ENCODE results near the gene ZNF862.
"Not testable (repeated sequence)": the region's sequence is repeated elsewhere in the genome, so short reads cannot be mapped to it uniquely, and the experiment has no call there.

ZNF862 gene

DNA sequence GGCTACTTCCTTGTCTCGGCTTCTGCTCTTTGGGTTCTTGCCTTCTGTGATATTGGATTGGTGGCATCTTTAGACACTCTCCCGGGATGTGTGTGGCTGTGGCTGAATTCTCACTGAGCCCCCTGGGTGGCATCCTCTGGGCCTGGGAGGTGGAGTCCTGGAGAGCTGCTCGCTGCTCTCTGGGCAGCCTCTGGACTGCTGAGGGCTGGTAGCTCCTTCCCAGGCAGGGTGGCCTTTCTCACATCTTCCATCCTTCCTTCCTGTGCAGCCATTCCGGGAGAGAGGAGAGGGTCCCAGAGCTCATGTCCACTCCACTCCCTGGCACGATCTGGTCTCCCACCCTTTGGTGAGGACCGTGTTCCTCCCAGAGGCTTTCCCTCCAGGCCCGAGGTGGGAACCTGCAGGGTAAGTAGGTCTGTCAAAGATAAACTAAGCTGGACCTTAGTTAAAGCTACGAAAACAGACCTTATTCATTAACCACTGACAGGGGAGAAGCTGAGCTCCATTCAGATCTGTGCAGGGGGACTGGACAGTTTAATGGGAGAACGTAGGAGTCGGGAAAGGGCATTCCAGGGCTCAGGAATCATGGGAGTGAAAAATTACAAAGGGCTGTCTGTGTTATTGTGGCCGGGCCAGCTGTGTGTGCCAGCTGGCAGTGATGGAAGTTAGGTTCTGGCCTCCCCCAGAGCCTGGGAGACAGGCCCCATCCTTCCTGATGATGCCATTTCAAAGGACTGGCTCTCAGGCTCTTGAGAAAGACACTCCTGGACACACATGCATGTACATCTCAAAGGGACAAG, 44.3 kb downstream of the ZNF862 start:
- no peak for DNase-seq

DNA sequence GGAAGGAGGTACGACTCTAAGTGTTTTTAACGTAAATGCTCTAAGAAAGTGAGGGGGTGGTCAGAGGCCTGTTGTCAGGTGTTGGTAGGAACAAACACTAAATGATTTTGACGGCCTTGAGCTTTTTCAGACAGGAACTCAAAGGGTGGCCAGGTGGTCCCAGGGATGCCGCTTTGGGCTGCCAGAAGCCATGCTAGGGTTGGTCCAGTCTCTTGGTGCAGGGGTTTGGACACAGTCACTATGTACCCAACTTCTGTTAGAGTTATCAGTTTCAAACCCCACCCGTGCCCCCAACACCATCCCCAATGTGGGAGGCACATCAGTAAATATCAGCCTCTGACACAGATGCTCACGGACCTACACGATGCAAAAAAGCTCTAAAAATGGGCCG, 44.9 kb downstream of the ZNF862 start:
- DNase-seq, result no peak

DNA sequence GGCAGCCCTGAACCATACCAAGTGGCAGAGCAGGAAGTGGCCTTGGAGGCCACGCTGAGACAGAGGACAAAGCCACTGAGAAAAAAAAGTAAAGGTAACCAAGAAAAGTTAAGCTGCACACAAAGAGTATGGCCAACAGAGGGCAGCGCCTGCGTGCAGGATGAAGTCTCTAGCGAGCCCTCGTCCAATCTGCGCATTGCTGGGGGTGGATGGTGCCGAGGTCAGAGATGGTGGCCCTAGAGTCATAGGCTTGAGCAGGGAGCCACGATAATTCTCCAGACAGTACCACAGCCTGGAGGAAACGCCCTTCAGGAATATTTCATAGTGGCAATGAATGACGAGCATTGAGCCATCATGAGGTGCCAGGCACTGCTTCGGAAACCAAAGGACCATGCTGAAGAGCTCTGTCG, 45.3 kb downstream of the ZNF862 start:
- peak; percentile 31 for DNase-seq

DNA sequence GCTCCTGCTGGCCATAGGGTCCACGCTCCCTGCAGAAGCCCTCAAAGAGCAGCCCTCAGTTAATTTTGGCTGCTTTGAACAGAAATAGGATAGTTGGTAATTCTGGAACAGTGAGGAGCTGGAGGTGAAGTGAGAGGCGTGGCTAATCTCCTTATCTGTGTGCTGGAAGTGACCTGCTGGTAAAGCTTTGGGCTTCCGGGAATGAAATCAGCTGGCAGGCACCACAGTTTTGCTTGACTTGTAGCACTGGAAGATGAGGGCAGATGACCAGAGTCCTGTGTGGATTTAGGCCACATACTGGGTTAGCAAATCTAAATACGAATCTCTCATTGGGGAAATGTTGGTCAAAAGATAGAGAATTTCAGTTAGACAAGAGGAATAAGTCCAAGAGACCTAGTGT, 45.8 kb downstream of the ZNF862 start:
- no peak for DNase-seq

DNA sequence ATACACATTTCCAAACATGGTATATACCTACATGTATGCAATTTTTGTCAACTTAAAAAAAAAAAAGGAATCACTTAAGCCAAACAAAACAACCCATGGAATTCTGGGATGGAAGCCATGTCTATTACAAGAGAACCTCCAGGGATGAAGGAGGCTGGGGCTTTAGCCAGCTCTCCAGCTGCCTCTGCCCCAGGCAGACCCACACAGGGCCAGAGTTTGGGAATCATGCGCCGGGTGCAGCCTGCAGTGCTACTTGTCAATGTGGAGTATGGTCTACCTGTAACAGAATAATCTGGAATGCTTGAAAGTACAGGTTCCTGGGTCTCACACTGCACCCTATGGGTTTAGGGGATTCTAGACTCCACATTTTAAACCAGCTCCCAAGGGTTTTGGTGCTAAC, 46.4 kb downstream of the ZNF862 start:
- no peak for DNase-seq

DNA sequence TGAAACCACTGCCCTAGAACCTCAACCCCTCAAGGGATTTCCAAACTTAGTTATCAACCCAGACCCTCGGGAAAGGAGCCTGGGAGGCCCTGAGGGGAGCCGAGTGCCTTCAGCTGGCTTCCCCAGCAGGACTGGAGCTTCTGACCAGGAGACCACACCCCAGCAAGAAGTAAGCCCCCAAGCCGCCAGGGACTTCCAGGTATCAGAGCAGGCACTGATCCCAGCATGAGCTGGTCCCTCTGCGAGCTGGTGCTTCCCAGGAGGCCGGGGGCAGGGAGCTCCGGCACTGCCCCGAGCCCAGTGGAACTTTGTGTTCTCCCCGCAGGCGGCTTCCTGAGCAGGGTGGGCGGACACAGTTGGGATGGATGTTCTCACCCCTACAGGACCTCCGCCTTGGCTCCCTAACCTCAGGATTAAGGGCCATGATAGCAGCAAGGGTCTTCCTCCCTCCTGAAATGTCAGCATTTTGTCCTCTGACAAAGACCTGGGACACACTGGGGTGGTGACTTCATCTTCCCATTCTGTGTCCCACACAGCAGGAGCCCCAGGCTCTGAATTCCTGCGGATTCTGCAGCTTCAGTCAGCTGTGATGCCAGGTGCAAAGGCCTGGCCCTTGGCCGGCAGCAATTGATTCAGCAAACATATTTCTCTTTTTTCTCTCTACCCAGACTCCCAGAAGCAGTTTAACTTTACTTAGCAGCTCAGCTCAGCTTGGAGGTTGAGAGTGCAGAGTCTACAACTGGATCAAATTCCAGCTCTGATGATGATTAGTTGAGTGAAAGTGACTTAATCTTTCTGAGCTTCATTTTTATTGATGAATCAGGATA, 47.2 kb downstream of the ZNF862 start:
- DNase-seq, result no peak

DNA sequence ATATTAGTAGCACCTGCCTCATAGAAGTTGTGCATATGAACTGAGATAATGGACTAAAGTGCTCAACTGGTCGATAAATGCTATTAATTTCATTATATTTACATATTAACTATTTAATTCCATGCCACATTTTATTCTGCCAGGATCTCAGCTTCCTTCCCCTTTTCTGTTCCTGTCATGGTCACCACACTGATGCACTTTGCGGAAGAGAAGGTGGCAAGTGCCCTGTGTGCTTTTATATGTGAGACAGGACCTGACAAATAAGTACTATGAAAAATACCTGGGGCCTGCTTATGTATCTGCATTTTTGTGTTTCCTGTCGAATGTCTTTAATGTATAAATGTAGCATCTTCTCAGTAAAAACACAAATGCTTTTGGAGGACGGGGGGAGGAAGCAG, 47.8 kb downstream of the ZNF862 start:
- peak; percentile 30 for DNase-seq

DNA sequence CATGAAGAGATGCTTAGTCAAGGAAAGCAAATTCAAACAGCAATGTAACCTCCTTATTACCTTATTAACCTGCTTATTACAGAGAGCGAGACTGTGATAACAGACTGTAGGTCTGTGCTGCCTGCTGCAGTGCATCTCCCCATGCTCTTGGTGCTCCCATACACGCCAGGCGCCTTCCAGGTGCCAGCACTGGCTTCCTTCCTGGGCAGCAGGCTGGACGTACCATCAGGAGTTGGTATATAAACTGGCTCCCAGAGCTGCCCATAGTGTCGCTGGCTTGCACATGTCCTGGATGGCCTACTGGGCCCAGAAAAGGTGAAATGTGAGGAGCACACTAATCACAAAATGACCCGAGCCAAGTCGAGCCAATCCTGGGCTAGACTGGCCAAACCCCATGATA, 49.1 kb downstream of the ZNF862 start:
- no peak for DNase-seq

DNA sequence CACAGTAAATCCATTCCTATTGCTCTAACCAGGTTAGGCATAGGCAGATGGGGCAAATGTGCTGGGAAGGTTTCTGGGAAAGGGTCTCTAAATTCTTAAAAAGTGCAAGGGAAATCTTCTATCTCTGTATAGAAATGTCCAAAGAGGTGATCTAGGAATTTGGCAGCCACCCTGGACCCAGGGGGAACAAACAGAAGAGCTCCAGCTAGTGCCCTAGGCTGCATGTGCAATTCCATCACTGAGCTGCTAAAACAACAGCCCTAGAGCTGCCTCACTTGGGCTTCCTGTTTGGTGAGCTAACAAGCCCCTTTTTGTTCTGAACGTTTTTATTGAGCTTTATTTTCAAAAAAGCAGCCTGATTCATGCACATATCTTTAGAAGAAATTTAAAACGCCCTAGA, 52.5 kb downstream of the ZNF862 start:
- not testable (repeated sequence) for DNase-seq

DNA sequence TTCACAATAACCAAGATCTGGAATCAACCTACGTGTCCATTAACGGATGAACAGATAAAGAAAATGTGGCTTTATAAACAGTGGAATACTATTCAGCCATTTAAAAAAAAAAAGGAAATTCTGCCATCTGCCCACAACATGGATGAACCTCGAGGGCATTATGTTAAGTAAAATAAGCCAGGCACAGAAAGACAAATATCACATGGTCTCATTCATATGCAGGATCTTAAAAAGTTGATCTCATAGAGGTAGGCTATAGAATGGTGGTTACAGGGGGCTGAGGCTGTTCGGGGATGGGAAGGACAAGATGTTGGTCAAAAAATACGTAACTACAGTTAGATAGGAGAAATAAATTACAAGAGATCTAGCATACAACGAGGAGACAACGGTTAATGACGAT, 56.8 kb downstream of the ZNF862 start:
- not testable (repeated sequence) for DNase-seq

DNA sequence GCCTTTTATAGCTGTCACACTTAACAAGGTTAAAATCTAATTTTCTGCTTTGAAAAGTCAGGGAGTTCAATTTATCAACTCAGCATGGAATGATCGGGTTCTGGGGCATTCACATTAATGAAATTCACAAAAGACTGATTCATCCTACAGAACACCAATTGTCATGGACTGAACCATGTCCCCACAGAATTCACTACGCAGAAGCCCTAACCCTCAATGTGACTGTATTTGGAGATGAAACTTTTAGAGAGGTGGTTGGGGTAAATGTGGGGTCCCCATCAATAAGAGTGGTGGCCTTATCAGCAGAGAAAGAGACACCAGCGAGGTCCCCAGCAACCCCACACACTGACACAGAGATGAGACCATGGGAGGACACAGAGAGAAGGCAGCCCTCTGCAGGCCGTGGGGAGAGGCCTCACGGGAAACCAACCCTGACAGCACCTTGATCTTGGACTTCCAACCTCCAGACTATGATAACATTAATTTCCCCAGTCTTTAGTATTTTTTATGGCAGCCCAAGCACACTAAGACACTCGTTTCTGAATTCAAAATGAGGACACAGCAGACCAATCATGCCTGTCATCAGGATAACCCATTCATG, 69.7 kb downstream of the ZNF862 start:
- not testable (repeated sequence) for DNase-seq

DNA sequence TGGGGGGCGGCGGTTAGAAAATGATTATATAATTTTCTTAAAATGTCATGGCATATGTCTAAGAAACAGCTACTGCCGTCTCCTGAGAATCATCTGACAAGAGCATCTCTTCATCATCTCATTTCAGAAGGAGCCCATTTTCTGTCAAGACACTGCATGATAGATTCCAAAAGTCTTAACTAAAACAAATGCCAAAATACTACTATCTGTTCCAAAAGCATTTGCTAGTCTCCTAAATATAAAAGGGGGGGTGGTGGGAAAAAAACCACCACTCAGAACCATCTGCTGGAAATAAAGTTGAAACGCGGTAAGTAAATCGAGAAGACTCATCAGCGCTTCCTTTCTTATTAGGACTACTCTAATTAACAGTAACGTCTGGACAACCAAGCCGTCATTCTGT, 72.0 kb downstream of the ZNF862 start:
- not testable (repeated sequence) for DNase-seq

DNA sequence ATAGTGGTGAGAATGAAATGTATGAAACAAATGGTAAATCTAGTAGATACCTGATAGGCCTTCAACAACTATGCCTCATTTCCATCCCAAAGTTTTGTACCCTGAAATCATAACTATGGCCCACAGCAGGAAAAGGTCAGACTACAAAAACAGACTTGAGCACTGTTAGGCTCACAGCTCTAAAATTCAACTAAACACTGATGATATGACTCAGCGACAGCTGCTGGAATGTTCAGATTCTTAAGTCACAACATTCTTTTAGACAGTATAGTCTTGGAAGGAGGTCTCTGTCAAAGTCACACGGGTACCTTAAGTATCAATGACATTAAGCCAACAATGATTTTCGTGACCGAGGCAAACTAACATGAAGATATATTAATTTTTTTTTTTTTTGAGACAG, 74.0 kb downstream of the ZNF862 start:
- not testable (repeated sequence) for DNase-seq

All from GF-D8 (cell line).